Measurements from ENCODE around the gene POLR1H. TPM values are rescaled to one million over a fixed set of nuclear protein-coding genes. Genes with fewer than 3 reads are reported as not detected.
A peak's percentile ranks its signal among the peaks of the same experiment; 100 is the strongest.

Gene POLR1H
- total RNA-seq, 1 experiment from 2014 or later: 33.3 TPM

DNA sequence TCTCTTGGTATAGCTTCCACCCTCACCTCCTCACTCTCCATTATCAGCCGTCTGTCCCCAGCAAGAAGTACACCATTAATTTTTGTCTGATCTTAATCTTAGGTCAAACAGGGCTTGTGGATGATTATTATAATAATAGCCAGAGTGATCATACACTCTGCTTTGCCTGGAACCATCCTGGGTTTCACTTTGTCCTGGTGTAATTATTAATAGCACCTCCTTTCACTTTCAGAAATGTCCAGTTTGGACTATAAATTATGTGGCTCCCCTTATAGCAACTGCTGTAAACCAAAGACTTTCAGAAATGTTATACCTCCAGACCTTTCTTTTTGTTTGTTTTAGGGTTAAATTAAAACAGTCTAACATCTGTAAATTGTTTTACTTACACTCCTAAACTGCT, 52.8 kb downstream of the POLR1H start:
- no peaks in the 10 kb centered on the region for H4K20me1 ChIP-seq (ENCODE audit: insufficient read depth)
- H3F3A ChIP-seq (ENCODE audit: insufficient read depth, low read depth): peaks cover 39% of the 10 kb centered on the region
- no peaks in the 10 kb centered on the region for H3K27me3 ChIP-seq (ENCODE audit: insufficient read depth, low read depth)
- H3K9me3 ChIP-seq (ENCODE audit: insufficient read depth, low read depth): no peaks in the 10 kb centered on the region
- peak overlapping the region; percentile 61 for H3K4me3 ChIP-seq
- peaks cover 72% of the 10 kb centered on the region for H3K4me1 ChIP-seq (replicated peaks; ENCODE audit: insufficient read depth)
- TF ChIP-seq EZH2 (IDR thresholded peaks at IDR 0.05; ENCODE audit: low read depth) (no peak), CTCF (conservative IDR thresholded peaks at IDR 0.05) (no peak)
- CTCF ChIA-PET: no interaction called here
- DNase-seq: no peak
- BruUV-seq (replicated peaks): no TSS peak
- peak overlapping the region; percentile 86 for H3K27ac ChIP-seq
- H3K4me2 ChIP-seq: peak overlapping the region; percentile 71
- peak overlapping the region; percentile 58; the same call in 1 of the 2 replicates for H2AFZ ChIP-seq
- H3K79me2 ChIP-seq (ENCODE audit: low read depth): peaks cover 38% of the 10 kb centered on the region
- no peaks in the 10 kb centered on the region for H3K9me2 ChIP-seq (ENCODE audit: insufficient read depth)
- intact Hi-C loops (cut with micrococcal nuclease; ENCODE audit: unreplicated experiment): no loop called here
- POLR2A ChIA-PET (ENCODE audit: unreplicated experiment): no interaction called here
- no peaks in the 10 kb centered on the region; the same call in 1 of the 2 replicates for H3K36me3 ChIP-seq (ENCODE audit: low read depth)

Other genes starting within 250 kb of the POLR1H start
- gene HLA-G, start 233.4 kb upstream of the POLR1H start, total RNA-seq (2021): 0.38 and 0.50 TPM in 2 replicates
- gene HLA-A, start 118.7 kb upstream of the POLR1H start, total RNA-seq (2021): 168 and 261 TPM in 2 replicates
- gene PPP1R11, start 5.9 kb downstream of the POLR1H start, total RNA-seq (2021): 48.3 and 49.3 TPM in 2 replicates
- gene RNF39, start 14.5 kb downstream of the POLR1H start, total RNA-seq (2021): 7.3 and 7.5 TPM in 2 replicates
- gene TRIM31, start 51.8 kb downstream of the POLR1H start, total RNA-seq (2021): not detected in 2 replicates
- gene TRIM40, start 74.9 kb downstream of the POLR1H start, total RNA-seq (2021): not detected in 2 replicates
- gene TRIM10, start 99.9 kb downstream of the POLR1H start, total RNA-seq (2021): not detected in 2 replicates
- gene TRIM15, start 102.3 kb downstream of the POLR1H start, total RNA-seq (2021): not detected in 2 replicates
- gene TRIM26, start 152.1 kb downstream of the POLR1H start, total RNA-seq (2021): 45.3 and 53.9 TPM in 2 replicates

All from PC-9 (cell line).